ENCODE data around the gene NELL2. TPM values are rescaled to one million over a fixed set of nuclear protein-coding genes. Genes with fewer than 3 reads are reported as not detected.

The NELL2 gene
- total and polyA plus RNA-seq, 2 donors from 2014 or later = 0.30 to 3.3 TPM

DNA sequence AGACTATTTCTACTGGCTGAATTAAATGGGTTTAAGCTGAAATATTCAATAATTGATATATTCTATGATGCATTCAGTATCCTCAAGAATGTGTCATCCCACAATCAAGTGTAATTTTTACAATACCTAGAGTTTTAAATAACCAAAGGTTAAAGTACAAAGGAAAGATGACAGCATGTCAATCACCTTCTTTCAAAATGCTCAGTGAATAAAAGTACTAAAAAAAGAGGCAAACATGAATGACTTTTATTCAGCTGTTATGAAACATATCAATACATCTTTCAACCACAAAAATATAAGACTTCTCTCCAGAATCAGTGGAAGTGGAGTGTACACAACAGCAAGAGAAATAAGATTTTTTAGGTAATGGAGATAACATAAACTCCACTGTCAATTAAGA lies 72.0 kb downstream of the NELL2 start:
- H3K27me3 ChIP-seq (ENCODE audit: control insufficient read depth, insufficient read depth, low read length) = no peaks in the 10 kb centered on the region
- DNase-seq (no peak), FAIRE-seq (no peak)
- H3K4me1 ChIP-seq (ENCODE audit: control insufficient read depth in 2 of 3, insufficient read depth in 2 of 3, low read depth in 1 of 3, low read length in 3 of 3) = no peaks in the 10 kb centered on the region
- no peak overlapping the region for H3K27ac ChIP-seq (ENCODE audit: low read depth in 2 of 2, low read length in 2 of 2)
- TF ChIP-seq, protein P1, sequence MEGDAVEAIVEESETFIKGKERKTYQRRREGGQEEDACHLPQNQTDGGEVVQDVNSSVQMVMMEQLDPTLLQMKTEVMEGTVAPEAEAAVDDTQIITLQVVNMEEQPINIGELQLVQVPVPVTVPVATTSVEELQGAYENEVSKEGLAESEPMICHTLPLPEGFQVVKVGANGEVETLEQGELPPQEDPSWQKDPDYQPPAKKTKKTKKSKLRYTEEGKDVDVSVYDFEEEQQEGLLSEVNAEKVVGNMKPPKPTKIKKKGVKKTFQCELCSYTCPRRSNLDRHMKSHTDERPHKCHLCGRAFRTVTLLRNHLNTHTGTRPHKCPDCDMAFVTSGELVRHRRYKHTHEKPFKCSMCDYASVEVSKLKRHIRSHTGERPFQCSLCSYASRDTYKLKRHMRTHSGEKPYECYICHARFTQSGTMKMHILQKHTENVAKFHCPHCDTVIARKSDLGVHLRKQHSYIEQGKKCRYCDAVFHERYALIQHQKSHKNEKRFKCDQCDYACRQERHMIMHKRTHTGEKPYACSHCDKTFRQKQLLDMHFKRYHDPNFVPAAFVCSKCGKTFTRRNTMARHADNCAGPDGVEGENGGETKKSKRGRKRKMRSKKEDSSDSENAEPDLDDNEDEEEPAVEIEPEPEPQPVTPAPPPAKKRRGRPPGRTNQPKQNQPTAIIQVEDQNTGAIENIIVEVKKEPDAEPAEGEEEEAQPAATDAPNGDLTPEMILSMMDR (IDR thresholded peaks at IDR 0.05; ENCODE audit: borderline replicate concordance, extremely low read depth, insufficient read depth) = no peak
- H3K4me3 ChIP-seq (ENCODE audit: low read length in 3 of 3) = no peak overlapping the region
- intact Hi-C loops (cut with DNase I) = no loop called here
- H3K36me3 ChIP-seq (ENCODE audit: control insufficient read depth in 2 of 3, insufficient read depth in 3 of 3, low read length in 3 of 3) = no peaks in the 10 kb centered on the region
- H3K9ac ChIP-seq (ENCODE audit: low read length in 3 of 3) = no peak overlapping the region
- no peaks in the 10 kb centered on the region for H3K9me3 ChIP-seq (ENCODE audit: control insufficient read depth in 2 of 3, insufficient read depth in 1 of 3, low read length in 3 of 3)

DNA sequence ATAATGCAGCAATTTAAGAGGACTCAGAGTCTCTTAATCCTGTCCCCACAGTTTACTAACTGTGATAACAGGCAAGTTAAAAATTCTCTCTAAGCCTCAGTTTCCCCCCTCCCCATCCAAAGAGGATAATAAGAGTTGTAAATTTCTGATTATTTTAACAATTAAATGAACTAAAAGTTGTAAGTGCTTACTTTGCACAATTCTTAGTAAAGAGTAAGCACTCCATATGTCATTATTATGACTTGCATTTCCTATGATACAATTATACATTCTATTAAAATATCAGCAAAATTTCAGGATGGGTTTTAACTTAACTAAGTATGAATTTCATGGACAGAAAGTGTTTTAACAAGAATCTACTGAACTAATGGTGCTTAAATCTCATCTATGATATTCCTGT lies 80.1 kb downstream of the NELL2 start:
- Histone ChIP-seq H3K4me3 (ENCODE audit: low read length in 3 of 3) (no peak overlapping the region), H3K9me3 (ENCODE audit: control insufficient read depth in 2 of 3, insufficient read depth in 1 of 3, low read length in 3 of 3) (no peaks in the 10 kb centered on the region), H3K4me1 (ENCODE audit: control insufficient read depth in 2 of 3, insufficient read depth in 2 of 3, low read depth in 1 of 3, low read length in 3 of 3) (no peaks in the 10 kb centered on the region), H3K9ac (ENCODE audit: low read length in 3 of 3) (no peak overlapping the region), H3K36me3 (ENCODE audit: control insufficient read depth in 2 of 3, insufficient read depth in 3 of 3, low read length in 3 of 3) (no peaks in the 10 kb centered on the region), H3K27me3 (ENCODE audit: control insufficient read depth, insufficient read depth, low read length) (no peaks in the 10 kb centered on the region), H3K27ac (ENCODE audit: low read depth in 2 of 2, low read length in 2 of 2) (no peak overlapping the region)
- DNase-seq (no peak), FAIRE-seq (no peak)
- intact Hi-C loops (cut with DNase I) = no loop called here
- TF ChIP-seq, protein P1 (IDR thresholded peaks at IDR 0.05; ENCODE audit: borderline replicate concordance, extremely low read depth, insufficient read depth) = no peak

DNA sequence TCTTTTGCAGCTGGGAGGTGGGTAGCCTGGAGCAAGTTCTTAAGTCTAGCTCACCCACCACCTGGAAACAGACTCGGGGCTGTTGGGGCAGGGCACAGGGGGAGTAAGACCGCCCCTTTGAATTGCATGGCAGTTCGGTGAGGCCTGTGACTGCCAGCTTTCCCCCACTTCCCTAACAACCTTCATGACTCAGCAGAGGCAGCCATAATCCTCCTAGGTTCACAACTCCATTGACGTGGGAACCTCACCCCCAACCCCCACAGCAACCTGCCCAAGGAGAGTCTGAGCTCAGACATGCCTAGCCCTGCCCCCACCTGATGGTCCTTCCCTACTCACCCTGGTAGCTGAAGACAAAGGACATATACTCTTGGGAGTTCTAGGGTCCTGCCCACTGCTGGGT lies 87.4 kb downstream of the NELL2 start:
- Histone ChIP-seq H3K9ac (ENCODE audit: low read length in 3 of 3) (no peak overlapping the region), H3K27me3 (ENCODE audit: control insufficient read depth, insufficient read depth, low read length) (no peaks in the 10 kb centered on the region), H3K4me1 (ENCODE audit: control insufficient read depth in 2 of 3, insufficient read depth in 2 of 3, low read depth in 1 of 3, low read length in 3 of 3) (no peaks in the 10 kb centered on the region), H3K9me3 (ENCODE audit: control insufficient read depth in 2 of 3, insufficient read depth in 1 of 3, low read length in 3 of 3) (no peaks in the 10 kb centered on the region), H3K36me3 (ENCODE audit: control insufficient read depth in 2 of 3, insufficient read depth in 3 of 3, low read length in 3 of 3) (no peaks in the 10 kb centered on the region), H3K4me3 (ENCODE audit: low read length in 3 of 3) (no peak overlapping the region), H3K27ac (ENCODE audit: low read depth in 2 of 2, low read length in 2 of 2) (no peak overlapping the region)
- TF ChIP-seq, protein P1 (IDR thresholded peaks at IDR 0.05; ENCODE audit: borderline replicate concordance, extremely low read depth, insufficient read depth) = no peak
- FAIRE-seq (no peak), DNase-seq (no peak)
- intact Hi-C loops (cut with DNase I) = no loop called here

DNA sequence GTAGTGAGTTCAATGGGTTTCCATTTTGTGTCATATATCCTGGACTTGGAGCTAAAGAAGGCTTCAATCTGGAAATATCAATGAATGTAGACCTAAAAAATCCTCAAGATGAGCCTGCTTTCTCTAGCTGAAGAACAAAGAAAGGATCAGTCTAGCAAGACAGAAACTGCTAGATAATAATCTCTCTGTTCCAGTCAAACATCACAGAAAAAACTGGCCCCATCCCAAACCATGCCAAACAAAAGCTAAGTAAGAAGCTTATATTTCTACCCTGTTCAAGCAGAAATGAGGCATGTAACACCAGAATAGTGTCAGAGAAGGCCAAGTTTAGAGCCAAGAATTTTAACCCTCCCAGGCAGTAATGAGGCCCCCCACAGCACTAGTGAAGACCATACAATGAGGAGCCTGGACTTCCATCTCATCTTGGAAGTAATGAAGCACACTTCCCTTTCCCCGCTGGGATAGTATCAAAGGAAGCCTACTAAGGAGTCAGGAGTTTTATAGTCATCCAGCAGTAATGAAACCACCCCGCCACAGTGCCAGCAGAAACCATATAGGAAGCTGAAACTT lies 95.8 kb downstream of the NELL2 start:
- Histone ChIP-seq H3K9ac (ENCODE audit: low read length in 3 of 3) (no peak overlapping the region), H3K9me3 (ENCODE audit: control insufficient read depth in 2 of 3, insufficient read depth in 1 of 3, low read length in 3 of 3) (peaks cover 0 to 2% (median 0%) of the 10 kb centered on the region in 3 donors), H3K4me1 (ENCODE audit: control insufficient read depth in 2 of 3, insufficient read depth in 2 of 3, low read depth in 1 of 3, low read length in 3 of 3) (no peaks in the 10 kb centered on the region), H3K27me3 (ENCODE audit: control insufficient read depth, insufficient read depth, low read length) (no peaks in the 10 kb centered on the region), H3K36me3 (ENCODE audit: control insufficient read depth in 2 of 3, insufficient read depth in 3 of 3, low read length in 3 of 3) (no peaks in the 10 kb centered on the region), H3K4me3 (ENCODE audit: low read length in 3 of 3) (no peak overlapping the region), H3K27ac (ENCODE audit: low read depth in 2 of 2, low read length in 2 of 2) (no peak overlapping the region)
- intact Hi-C loops (cut with DNase I) = no loop called here
- TF ChIP-seq, protein P1 (IDR thresholded peaks at IDR 0.05; ENCODE audit: borderline replicate concordance, extremely low read depth, insufficient read depth) = no peak
- FAIRE-seq (no peak), DNase-seq (no peak)
